NCI-H524 treated with DMSO at 0.1 percent for 48 hours (cell line): ENCODE data around the gene ZNF710.
"Not testable (repeated sequence)": the region's sequence is repeated elsewhere in the genome, so short reads cannot be mapped to it uniquely, and the experiment has no call there.

Experiments used
- DNase-seq: peaks from one replicate; lab custom pipeline; 2025; lab: John Stamatoyannopoulos, UW

Gene ZNF710

GRCh38 chr15:90101969-90102890 lies 101.1 kb downstream of the ZNF710 start, which contains the start of gene IDH2:
Gene IDH2 (minus strand): TSS chr15:90102468. CDS start chr15:90102390, 78 bp downstream.
- peak; percentile 28 for DNase-seq

- no peak for DNase-seq
Observed at GRCh38 chr15:90103701-90104329, 102.7 kb downstream of the ZNF710 start.

DNA sequence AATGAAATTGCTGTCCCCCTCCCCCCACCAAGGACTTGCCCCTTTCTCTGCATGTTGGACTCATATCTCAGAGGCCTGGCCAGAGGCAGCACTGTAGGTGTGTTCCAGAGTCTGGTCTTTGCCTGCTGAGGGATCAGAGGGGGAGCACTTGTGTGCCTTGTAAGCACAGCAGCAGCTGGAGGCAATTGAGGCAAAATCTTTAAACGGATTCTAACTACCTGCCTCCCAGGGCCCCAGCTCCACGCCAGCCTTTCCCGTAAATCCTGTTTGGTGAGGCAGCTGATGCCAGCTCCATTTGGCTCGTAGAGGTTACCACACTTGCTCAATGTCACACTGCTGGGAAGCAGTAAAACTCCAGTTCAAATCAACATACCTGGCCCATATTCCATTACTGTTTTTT lies 103.4 kb downstream of the ZNF710 start:
- no peak for DNase-seq

GRCh38 chr15:90105521-90105920 lies 104.4 kb downstream of the ZNF710 start:
- DNase-seq = no peak

DNA sequence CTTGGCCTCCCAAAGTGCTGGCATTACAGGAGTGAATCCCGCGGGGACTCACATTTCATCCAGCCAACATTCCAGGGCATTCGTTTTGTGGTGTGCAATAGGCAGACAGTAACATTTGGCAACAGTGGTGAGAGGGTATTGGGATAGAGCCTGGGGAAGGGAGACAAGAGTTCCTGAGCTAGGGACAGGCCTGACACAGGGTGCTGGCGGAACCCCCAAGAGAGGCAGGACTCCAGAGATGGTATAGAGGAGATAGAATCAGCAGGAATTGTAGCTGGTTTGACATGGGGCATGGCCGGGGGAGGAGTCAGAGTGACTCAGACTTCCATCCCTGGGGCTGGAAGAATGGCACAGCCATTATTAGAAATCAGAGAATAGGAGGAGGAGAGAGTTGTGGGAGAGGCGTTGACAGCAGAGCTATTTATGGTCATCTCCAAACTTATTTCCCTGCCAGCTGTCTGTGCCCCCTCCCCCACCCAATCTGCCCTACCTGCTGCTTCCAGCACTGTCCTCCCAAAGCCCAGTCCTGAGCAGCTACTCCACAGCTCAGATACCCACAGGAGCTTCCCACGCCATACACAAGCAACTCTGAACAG lies 105.5 kb downstream of the ZNF710 start:
- no peak for DNase-seq

DNA sequence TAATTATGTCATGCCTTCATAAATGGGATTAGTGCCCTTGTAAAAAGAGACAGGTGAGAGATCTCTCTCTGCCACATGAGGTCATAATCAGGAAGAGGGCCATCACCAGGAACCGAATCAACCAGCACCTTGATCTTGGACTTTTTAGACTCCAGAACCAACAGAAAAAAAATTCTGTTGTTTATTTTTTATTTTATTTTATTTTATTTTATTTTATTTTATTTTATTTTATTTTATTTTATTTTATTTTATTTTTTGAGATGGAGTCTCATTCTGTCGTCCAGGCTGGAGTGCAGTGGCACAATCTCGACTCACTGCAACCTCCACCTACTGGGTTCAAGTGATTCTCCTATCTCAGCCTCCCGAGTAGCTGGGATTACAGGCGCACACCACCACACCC lies 106.9 kb downstream of the ZNF710 start:
- not testable (repeated sequence) for DNase-seq

- not testable (repeated sequence) for DNase-seq
Observed at GRCh38 chr15:90109163-90109751, 108.1 kb downstream of the ZNF710 start.

DNA sequence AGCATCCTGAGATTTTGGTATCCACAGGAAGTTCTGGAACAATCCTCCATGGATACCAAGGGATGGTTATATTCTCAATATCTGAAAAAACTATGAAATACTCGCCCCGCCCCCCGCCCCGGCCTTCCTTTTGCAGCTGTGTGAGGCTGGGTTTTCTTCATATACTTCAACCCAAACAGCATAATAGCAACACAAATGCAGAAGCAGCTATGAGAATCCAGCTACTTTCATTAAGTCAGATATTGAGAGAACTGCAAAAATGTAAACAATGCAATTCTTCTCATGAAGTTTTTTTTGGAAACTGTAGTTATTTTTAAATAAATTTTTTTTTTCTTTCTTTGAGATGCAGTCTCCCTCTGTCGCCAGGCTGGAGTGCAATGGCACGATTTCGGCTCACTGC lies 112.0 kb downstream of the ZNF710 start:
- DNase-seq = no peak

- DNase-seq = no peak
Observed at GRCh38 chr15:90114451-90114901, 113.4 kb downstream of the ZNF710 start.

GRCh38 chr15:90115783-90116182 lies 114.7 kb downstream of the ZNF710 start:
- DNase-seq = no peak

DNA sequence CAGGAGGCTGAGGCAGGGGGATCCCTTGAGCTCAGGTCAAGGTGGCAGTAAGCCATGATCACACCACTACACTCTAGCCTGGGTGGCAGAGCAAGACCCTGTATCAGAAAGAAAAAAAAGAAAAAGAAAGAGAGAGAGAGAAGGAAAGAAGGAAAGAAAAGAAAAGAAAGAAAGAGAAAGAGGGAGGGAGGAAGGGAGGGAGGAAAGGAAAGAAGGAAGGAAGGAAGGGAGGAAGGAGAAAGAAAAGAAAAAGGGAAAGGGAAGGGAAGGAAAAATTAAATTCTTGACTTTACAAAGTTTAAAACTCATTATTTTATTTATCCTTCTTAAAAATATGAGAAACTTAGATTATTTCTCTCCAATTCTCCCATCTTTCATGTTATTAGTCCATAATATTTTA lies 118.2 kb downstream of the ZNF710 start:
- DNase-seq = no peak

- DNase-seq = no peak
Observed at GRCh38 chr15:90121086-90121485, 120.0 kb downstream of the ZNF710 start.

- DNase-seq = no peak
Observed at GRCh38 chr15:90124507-90124906, 123.4 kb downstream of the ZNF710 start.

- DNase-seq = no peak
Observed at GRCh38 chr15:90126022-90126421, 124.9 kb downstream of the ZNF710 start.

DNA sequence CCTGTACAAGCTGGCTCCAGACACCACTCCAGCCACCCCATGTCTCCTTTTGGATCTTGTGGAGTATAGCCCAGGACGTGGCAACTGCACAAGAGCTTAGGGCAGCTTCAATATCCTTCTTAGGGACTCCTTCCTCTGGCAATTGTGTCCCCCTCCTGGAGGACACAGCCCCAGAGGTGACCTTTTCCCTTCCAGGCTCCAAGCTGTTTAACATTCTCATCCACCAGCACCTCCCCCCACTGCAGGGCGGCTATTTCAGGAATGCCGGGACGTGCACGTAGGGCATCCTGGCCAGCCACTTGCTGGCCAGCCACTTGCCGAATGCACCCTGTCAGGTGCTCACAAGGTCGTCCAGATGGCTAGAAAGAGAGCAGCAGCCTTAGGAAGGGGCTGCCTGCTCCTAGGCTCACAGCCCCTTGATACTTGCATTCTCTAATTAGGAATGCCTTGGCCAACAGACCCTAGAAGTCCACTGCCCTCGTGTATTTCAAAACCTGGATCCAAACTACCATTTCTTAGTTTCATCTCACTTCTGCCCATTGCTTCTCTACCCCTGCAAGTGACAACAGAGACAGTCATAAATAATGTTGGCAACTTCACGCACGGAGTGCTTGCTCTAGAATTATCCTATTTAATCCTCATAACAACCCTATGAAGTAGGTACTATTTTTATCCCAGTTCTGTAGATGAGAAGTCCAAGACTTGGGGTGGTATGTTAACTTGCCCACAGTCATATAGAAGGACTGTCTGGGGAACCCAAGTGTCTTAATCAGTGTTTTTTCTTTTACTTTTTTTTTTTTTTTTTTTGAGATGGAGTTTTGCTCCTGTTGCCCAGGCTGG lies 125.7 kb downstream of the ZNF710 start:
- peak; percentile 57 for DNase-seq

- no peak for DNase-seq
Observed at GRCh38 chr15:90130291-90130690, 129.2 kb downstream of the ZNF710 start.
